HG03108 (cell line): ENCODE measurements around the gene MCF2L2.
A peak's percentile ranks its signal among the peaks of the same experiment; 100 is the strongest.

Source experiments
- ATAC-seq: cut with Tn5 transposase; IDR thresholded peaks from one replicate; pipeline ENCODE4 v1.9.1; 2021; ENCODE audit warnings: moderate library complexity; ENCODE audit not compliant: unreplicated experiment

MCF2L2 gene

DNA sequence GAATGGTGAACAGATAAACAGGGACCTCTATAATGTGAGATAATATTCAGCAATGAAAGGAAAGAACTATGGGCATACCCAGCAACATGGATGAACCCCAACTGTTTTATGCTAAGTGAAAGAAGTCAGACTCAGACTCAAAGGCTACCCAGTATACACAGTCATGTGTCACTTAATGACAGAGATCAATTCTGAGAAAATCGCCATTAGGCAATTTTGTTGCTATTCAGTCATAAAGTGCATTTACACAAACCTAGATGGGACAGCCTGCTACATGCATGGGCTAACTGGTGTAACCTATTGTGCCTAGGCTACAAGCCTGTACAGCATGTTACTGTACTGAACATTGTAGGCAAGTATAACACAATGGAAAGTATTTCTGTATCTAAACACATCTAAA, 98.9 kb downstream of the MCF2L2 start:
- no peak for ATAC-seq

DNA sequence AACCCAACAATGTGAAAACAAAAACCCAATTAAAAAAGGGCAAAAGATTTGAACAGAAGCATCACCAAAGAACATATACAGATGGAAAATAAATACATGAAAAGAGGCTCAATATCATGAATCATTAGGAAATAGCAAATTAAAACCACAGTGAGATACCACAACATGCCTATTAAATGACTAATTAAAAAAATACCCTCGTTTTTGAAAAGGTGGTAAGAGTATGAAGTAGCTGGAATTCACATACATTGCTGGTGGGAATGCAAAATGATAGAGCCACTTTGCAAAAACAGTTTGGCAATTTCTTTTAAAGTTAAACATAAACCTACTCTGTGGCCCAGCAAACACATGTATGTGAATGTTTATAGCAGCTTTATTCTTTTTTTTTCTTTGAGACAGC, 99.6 kb downstream of the MCF2L2 start:
- no peak for ATAC-seq

DNA sequence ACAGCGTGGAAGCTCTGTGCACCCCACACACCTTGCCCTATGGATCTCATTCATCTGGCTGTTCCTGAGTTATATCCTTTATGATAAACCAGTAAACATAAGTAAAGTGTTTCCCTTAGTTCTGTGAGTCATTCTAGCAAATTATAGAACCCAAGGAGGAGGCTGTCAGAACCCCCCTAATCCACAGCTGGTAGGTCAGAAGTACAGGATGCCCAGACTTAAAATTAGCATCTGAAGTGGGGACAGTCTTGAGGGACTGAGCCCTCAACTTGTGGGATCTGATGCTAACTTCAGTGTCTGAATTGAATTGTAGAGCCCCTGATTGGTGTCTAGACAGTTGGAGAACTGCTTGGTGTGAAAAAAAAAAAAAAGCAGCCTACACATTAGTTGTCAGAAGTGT, 100.3 kb downstream of the MCF2L2 start:
- ATAC-seq, result no peak

DNA sequence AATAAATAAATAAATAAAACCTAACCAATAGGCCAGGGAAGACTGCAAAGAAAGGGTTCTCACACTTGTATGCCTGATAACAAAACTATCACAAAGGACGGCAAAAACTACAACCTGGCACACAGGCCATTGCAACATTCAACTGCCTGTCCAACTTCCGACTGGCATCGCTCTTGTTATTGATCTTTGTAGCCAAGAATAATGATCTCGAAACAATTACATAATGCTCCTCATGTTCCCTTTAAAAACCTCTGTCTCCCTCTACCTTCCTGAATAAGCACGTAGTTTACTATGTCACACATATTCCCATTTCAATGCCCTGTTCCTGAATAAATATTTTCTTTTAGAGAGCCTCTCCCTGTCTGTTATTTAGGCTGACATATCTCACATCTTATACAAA, 101.1 kb downstream of the MCF2L2 start:
- ATAC-seq, result no peak

DNA sequence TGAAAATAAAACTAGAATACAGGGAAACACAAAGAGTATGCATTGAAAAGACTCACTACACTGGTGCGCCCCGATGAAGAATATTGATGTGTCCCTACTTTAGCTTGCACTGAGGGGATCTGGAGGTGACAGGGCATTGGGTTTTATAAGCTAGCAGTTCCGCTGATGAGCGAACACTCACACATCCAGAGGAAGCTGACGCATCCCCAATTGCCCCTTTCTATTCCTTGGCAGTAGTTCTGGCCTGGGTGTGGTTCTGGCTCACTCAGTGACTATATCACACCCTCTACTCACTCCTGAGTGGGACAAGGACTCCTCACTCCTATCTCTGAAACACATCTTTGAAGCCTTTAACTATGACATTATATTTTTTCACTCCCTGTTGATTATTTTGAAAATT, 104.3 kb downstream of the MCF2L2 start:
- ATAC-seq, result no peak

DNA sequence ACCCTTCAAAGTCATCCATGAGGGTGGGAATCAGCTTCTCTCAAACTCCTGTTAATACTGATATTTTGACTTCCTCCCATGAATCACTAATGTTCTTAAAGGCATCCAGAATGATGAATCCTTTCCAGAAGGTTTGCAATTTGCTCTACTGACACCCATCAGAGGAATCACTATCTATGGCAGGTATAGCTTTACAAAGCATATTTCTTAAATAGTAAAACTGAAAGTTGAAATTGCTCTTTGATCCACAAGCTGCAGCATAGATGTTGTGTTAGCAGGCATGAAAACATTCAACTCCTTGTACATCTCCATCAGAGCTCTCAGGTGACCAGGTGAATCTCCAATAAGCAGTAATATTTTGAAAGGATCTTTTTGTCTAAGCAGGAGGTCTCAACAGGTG, 109.0 kb downstream of the MCF2L2 start:
- no peak for ATAC-seq

DNA sequence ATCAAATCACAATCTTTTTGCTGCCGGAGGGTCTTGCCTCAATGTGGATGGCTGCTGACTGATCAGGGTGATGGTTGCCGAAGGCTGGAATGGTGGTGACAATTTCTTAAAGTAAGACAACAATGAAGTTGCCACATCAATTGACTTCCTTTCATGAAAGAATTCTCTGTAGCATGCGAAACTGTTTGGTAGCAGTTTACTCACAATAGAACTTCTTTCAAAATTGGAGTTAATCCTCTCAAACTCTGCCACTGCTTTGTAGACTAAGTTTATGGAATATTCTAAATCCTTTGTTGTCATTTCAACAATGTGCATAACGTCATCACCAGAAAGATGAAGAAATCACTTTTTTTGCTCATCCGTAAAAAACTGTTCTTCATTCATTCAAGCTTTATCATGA, 109.5 kb downstream of the MCF2L2 start:
- no peak for ATAC-seq

DNA sequence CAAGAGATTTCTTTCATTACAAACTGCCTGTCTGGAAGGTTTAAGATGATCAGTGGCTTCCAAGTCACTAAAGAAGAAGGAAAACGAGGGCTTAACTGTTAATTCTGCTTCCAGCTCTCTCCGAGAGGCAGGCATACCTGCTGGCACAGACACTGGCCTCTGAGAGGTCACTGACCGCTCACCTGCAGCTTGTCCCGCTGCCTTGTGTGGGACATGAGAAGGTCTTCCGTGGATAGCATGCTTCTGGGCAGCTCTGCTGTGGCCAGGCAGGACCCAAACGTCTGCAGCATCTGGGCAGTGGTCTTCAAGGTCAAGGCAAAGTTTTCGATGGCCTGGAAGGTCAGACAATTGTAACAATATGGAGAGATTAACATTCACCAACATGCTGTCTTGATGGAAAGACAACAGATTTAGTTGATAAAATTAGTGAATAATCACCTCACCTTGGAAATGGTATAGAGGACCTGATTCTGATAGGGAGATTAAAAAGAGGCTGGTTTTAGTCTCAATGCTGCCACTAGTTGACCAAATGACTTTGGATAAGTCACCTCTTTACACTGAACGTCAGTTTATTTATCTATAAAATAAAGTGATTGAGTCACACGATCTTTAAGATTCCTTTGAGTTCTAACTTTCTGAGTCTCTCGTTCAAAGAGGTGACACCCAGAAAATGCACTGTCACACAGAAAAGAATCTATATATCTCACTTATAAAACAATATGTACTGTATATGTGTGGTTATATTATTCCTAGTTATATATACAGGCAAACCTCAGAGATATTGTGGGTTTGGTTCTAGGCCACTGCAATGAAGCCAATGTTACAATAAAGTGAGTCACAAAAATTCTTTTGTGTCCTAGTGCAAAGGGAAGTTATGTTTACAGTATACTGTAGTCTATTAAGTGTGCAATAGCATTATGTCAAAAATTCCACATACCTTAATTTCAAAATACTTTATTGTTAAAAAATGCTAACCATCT, 110.2 kb downstream of the MCF2L2 start:
- no peak for ATAC-seq

DNA sequence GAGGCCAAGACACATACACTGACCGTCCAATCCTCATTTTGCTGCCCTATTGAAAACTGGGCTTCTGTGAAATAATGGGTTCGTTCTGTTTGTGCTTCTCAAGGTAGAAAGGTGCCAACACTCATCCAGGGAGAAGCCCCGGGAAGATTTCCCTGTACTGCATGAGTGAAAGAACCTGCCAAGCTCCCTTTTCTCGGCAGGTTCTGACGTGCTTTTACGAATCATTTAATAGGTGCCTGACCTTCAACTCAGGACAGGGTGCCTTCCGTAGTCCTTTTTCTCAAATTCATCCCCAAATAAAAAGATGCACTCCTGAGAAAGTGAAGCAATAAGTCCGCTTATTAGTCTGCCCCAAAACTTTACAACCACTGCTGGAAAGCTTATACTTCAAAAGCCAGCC, 111.1 kb downstream of the MCF2L2 start:
- no peak for ATAC-seq

DNA sequence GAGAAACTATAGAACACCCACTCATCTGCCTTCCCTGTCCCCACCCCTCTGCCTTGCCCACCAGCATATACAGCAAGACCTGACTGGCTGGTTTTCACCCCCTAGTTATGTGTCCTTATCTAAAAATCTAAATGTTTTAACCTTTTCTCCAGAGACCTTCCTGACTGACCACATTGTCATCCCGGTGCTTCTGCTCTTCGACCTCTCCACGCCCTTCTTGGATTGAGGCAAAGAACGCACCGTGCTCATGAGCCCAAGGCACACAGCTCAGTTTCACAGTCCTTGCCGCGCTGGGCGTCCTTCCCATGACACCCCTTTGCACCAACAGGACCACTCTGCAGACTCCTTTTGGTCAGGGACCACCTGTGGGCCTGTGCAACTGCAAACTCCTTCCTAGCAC, 112.7 kb downstream of the MCF2L2 start:
- no peak for ATAC-seq

DNA sequence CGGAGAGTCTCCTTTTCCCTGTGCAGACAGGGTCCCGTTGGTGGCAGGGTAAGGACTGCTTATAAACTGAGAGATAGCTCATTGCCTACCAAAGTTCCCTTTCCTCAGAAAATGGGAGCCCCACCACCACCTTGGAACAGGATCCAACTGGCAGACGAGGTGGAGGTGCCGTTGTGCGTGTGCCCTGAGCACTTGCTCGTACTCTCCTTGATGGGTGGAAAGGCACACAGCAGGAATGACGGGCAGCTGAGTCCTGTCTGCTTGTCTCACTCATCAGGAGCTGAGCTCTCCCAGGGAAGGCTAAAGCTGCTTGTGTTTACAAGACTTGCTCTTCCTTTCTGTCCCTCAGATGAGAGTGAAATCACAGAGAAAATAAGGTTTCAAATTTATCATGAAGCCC, 114.7 kb downstream of the MCF2L2 start:
- ATAC-seq, result no peak

DNA sequence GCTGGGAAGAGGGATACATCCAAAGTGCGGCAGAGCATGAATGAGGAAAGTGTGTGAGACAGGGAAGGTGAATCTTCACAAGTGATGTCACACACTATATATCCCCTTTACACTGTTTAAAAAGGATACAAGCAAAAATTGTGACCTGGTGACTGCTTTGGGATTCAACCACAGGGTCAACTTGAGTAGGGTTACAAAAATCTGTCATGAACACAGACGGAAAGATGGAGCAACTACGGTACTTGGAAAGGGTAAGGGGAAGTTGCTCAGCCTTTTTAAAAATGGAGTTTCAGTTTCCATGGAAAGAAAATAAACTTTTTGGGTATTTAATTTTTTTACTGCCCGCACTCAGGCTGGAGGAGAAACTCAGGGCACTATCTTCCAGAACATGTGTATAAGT, 115.1 kb downstream of the MCF2L2 start:
- no peak for ATAC-seq

DNA sequence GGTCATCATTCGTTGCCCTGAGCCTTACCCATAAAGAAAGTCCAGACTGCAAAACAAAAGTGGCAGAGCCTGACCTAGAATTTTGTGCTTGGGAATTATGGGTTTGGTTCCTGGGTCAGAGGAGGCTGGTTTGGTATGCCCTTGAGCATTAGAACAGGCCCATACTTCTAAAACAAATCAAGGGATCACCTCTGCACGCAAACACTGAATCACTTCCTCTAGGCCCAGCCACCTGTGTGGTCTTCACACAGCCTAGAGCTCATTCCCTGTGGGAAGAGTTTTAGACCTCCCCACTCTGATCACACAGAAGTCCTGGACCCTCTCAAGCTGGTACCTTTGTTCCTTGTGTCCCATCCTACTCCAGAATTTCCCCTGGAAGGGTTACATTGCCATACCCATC, 116.0 kb downstream of the MCF2L2 start:
- no peak for ATAC-seq

DNA sequence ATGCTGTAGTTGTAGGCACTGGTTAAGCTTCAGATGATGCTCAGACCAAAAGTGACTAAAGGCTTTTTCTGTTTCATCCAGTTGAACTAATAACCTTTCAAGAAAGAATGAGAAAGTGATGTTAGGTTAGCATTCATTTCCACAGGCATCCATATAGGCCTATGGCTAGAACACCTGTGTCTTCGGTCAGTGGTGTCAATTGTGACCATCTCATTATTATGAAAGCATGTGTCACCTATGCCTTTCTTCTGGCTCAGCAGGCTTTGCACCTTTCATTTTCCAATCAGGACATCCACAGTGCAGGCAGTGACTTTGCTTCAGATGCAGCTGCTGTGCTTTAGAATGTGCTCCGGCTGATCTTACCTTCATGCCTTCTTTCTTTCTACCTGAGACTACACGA, 117.5 kb downstream of the MCF2L2 start:
- no peak for ATAC-seq

DNA sequence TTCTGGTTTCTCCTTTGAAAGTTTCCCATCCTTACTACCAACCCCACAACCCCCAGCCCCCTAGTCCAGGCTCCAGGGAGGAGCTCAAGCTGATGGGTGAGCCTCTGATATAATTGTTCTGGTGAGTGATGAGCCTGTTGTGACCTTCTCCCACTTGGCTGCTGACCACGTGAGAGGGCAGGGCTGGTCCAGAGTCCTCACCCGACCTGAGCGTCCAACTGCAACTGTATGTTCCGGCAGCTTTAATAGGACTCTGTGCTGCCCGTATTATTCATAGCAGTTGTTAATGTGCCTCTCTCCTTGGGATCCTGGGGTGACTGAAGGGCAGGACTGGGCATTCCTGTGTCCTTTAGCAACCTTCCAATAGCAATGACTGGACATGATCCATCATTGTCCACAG, 119.1 kb downstream of the MCF2L2 start:
- no peak for ATAC-seq

DNA sequence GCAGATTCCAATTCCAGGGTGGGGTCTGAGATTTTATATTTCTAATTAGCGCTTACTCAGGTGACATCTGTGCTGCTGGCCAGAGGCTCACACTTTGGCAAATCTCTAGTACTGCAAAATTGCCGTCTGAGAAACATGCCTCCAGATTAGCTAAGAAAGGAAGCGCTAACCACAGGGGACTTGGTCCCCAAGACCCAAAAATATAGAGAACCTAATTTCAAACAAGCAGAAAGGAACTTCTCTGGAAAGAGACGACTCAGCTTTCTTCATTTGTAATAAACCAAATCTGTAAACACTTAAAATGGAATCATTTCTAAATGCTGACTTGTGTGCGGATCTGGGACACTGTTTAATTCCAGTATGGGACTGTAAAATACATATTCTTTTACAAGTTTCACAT, 119.7 kb downstream of the MCF2L2 start:
- ATAC-seq, result no peak

DNA sequence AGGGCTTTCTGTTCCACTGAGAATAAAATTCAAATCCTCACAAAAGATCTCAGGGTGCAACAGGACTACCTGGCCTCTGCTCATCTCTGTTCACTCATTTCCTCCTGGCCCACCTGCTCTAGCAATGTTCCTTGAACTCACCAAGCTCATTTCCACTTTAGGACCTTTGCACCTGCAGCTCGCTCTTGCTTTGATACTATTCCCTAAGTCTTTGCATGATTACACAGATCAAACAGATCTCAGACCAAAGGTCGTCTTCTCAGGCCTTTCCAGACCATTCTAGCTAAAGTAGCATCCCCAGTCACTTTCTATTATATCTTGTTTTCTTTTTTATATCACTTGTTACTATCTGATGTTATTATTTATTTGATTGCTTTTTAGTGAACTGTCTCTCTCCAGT, 120.7 kb downstream of the MCF2L2 start:
- no peak for ATAC-seq

DNA sequence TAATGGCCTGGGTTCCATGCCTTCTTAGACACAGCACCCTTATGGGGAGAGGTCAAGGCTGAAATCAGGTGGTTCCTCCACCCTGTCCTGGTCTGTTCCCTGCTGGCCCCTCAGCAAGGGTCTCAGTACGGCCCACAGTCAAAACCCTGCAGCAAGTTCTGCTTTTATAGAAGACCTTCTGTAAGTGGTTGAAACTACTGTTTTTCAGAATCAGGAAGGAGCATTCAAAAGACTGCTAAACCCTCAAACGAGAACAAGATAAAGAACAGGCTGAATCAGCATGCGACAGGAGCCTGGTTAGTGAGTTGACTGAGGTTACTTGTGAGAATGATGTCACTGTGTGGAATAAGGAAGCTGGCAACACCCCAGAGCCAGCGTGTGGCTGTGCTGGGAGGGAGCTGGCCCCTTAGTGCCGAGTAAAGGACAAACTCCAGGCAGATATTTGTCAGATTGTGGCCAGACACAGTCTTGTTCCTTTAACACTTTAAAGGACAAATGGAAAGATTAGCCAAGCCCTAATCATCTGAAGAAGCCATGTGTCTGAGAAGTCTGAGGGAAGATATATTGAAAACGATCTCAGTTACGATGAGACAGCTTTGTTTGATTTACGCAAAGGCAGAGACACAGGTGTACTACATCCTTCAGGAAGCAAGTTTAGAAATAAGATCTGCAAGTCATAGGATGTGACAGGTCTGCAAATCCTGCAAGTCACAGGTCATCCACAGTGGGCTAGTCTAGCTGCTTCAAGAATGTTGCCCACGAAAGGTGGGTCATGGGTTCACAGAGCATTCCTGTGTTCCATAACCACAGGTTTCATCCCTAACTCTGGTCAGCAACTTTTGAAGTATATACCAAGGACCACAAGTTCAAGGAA, 121.4 kb downstream of the MCF2L2 start:
- ATAC-seq, result peak; percentile 66

DNA sequence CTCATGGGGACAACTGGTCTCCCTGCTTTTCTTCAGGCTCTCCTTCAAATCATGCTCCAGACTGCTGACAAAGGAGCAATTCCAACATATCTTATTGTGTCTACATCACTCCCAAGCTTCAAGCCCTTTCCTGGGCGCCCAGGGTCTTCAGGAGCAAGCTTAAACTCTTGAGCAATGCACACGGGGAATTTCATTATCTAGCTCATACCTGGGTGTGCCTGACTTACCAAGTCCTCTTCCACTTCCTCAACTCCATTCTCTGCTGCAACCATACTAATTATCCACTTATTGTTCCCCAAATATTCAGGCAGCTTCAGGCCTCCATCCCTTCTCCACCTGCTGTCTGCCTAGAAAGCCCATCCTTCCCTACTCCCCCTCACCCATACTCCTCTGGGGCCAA, 124.7 kb downstream of the MCF2L2 start:
- ATAC-seq, result no peak

DNA sequence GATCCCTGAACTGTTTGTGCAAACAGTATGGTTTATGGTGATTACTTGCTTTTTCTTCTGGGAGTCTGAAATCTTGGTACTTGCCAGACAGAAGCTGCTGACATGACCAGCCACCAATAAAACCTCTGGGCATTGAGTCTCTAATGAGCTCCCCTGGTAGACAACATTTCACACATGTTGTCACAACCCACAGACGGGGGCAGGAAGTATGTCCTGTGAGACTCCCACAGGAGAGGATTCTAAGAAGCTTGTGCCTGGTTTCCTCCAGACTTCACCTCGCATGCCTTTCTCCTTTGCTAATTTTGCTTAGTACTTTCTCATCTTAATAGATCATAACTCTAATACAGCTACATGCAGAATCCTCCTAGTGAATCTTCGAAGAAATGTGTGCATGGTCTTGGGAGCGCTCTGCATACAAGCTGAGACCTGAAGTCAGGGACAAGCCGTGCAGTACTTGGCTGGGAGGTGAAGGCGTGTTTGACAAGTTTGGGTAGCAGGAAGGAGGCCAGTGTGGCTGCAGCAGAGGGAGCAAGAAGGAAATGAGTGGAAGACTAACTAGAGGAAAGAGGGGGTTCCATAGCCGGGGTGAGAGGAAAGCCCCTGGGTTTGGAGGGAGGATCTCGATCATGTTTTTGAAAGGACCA, 126.4 kb downstream of the MCF2L2 start:
- ATAC-seq, result no peak

DNA sequence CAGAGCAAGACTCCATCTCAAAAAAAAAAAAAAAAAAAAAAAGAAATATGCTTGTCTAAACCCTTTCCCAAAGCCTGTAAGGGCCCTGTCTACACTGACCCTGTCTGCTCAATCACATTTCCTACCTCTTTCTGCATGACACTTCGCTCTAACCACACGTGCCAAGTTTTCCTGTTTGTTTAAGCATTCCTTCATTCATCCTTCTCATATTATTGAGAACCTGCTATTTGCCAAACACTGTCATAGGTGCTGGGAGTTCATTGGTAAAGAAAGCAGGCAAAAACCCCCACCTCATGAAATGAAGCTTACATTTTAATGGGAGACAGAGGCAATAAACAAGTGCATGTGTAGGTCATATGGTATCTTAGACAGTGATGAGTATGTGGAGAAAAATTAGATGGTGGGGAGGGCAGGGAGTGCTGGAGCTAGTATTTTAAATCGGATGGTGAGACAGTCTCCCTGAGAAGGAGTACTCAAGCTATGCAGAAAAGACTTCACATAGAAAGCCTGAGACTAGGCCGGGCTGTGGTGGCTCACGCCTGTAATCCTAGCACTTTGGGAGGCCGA, 127.3 kb downstream of the MCF2L2 start:
- ATAC-seq, result no peak
